ENCODE data around the gene PIN4. TPM values are rescaled to one million over a fixed set of nuclear protein-coding genes. Genes with fewer than 3 reads are reported as not detected.
A peak's percentile ranks its signal among the peaks of the same experiment; 100 is the strongest.
"Not testable (repeated sequence)": the region's sequence is repeated elsewhere in the genome, so short reads cannot be mapped to it uniquely, and the experiment has no call there.

Gene PIN4
- total and polyA plus RNA-seq, 12 donors: 6.9 to 52.8 (median 10.7) TPM

- DNase-seq (no peak), ATAC-seq (no peak)
- TF ChIP-seq, protein P1, sequence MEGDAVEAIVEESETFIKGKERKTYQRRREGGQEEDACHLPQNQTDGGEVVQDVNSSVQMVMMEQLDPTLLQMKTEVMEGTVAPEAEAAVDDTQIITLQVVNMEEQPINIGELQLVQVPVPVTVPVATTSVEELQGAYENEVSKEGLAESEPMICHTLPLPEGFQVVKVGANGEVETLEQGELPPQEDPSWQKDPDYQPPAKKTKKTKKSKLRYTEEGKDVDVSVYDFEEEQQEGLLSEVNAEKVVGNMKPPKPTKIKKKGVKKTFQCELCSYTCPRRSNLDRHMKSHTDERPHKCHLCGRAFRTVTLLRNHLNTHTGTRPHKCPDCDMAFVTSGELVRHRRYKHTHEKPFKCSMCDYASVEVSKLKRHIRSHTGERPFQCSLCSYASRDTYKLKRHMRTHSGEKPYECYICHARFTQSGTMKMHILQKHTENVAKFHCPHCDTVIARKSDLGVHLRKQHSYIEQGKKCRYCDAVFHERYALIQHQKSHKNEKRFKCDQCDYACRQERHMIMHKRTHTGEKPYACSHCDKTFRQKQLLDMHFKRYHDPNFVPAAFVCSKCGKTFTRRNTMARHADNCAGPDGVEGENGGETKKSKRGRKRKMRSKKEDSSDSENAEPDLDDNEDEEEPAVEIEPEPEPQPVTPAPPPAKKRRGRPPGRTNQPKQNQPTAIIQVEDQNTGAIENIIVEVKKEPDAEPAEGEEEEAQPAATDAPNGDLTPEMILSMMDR (IDR thresholded peaks at IDR 0.05): no peak
- intact Hi-C loops (cut with DNase I): no loop called here
- Histone ChIP-seq H3K9me3 (peaks cover 0 to 8% (median 0%) of the 10 kb centered on the region in 11 donors), H3K27me3 (peaks cover 0 to 39% (median 0%) of the 10 kb centered on the region in 7 donors), H3K4me3 (no peak overlapping the region), H3K4me1 (no peaks in the 10 kb centered on the region), H3K36me3 (no peaks in the 10 kb centered on the region), H3K27ac (no peak overlapping the region)
- WGBS, 2 donors: 93% methylated on average over 3 of the region's 3 CpGs
These were observed 22.8 kb upstream of the PIN4 start for GRCh38 chrX:72158773-72159172.

- H3K27me3 ChIP-seq: peaks cover 0 to 35% (median 0%) of the 10 kb centered on the region in 7 donors
- no peak for DNase-seq
- ATAC-seq: no peak
- no peak overlapping the region for H3K27ac ChIP-seq
- no peak overlapping the region for H3K4me3 ChIP-seq
- TF ChIP-seq, protein P1 (IDR thresholded peaks at IDR 0.05): no peak
- 76 to 80% methylated on average over 10 of the region's 10 CpGs for WGBS, 2 donors
- H3K9me3 ChIP-seq: peaks cover 0 to 8% (median 0%) of the 10 kb centered on the region in 11 donors
- intact Hi-C loops (cut with DNase I): no loop called here
- H3K36me3 ChIP-seq: no peaks in the 10 kb centered on the region
- no peaks in the 10 kb centered on the region for H3K4me1 ChIP-seq
These were observed 21.8 kb upstream of the PIN4 start for GRCh38 chrX:72159769-72160168.

GRCh38 chrX:72165551-72165950 is 16.0 kb upstream of the PIN4 start:
- WGBS, 2 donors: 84 to 86% methylated on average over 4 of the region's 4 CpGs
- no peaks in the 10 kb centered on the region for H3K9me3 ChIP-seq
- no peak overlapping the region for H3K27ac ChIP-seq
- no peak for ATAC-seq
- intact Hi-C loops (cut with DNase I): no loop called here
- peaks cover 0 to 43% (median 0%) of the 10 kb centered on the region in 7 donors for H3K27me3 ChIP-seq
- H3K4me1 ChIP-seq: no peaks in the 10 kb centered on the region
- no peak overlapping the region for H3K4me3 ChIP-seq
- no peaks in the 10 kb centered on the region for H3K36me3 ChIP-seq
- TF ChIP-seq, protein P1 (IDR thresholded peaks at IDR 0.05): no peak
- no peak for DNase-seq

- intact Hi-C loops (cut with DNase I): no loop called here
- Histone ChIP-seq H3K9me3 (no peaks in the 10 kb centered on the region), H3K36me3 (no peaks in the 10 kb centered on the region), H3K27me3 (peaks cover 0 to 45% (median 0%) of the 10 kb centered on the region in 7 donors), H3K4me3 (peak overlapping the region in 5 of 10 donors; percentile 17 to 34 (median 27)), H3K27ac (peak overlapping the region in 1 of 10 donors; percentile 27), H3K4me1 (no peaks in the 10 kb centered on the region)
- peak in 2 of 8 donors; percentile 38 to 42 for ATAC-seq
- DNase-seq: peak in 1 of 2 donors; percentile 8
- TF ChIP-seq, protein P1 (IDR thresholded peaks at IDR 0.05): no peak
- 48 to 60% methylated on average over 6 of the region's 6 CpGs for WGBS, 2 donors
These were observed 12.4 kb upstream of the PIN4 start for GRCh38 chrX:72169008-72169728.

GRCh38 chrX:72176289-72176688 is 5.3 kb upstream of the PIN4 start:
- H3K9me3 ChIP-seq; H3K36me3 ChIP-seq; intact Hi-C loops (cut with DNase I); ATAC-seq; DNase-seq; H3K27ac ChIP-seq; H3K4me3 ChIP-seq; H3K4me1 ChIP-seq: not testable (repeated sequence)
- H3K27me3 ChIP-seq: peaks cover 0 to 14% (median 0%) of the 10 kb centered on the region in 7 donors
- WGBS, 2 donors: 89% methylated on average over 3 of the region's 5 CpGs; no CpG with 5 or more reads in 1 of the 2 donors
